ENCODE data around the gene SLC24A3.

GRCh38 chr20:19430641-19431315 lies 218.3 kb downstream of the SLC24A3 start:
- no peak for TF ChIP-seq CTCF (IDR thresholded peaks at IDR 0.05; ENCODE audit: poor library complexity)
- TF ChIP-seq EZH2 (IDR thresholded peaks at IDR 0.05; ENCODE audit: borderline replicate concordance) = no peak
